AG04449 (cell line): ENCODE measurements around the gene OR6S1.
"Not testable (repeated sequence)": the region's sequence is repeated elsewhere in the genome, so short reads cannot be mapped to it uniquely, and the experiment has no call there.

Experiments
- CTCF ChIA-PET: fragments of 350-600 bp; formaldehyde crosslinking; extraction: SDS; loops from one replicate; lab custom pipeline; 2021; ENCODE audit warnings: antibody characterized with exemption; lab: Yijun Ruan, JAX
- POLR2A ChIA-PET: fragments of 400-600, 350-600 bp; formaldehyde crosslinking; extraction: SDS; loops from one replicate; lab custom pipeline; 2020; ENCODE audit warnings: antibody characterized with exemption, inconsistent platforms; lab: Yijun Ruan, JAX
- DNase-seq: peaks from one replicate; pipeline ENCODE4 v3.0.0-alpha.2; 2010; ENCODE audit warnings: low read depth, low spot score
- H3K4me3 ChIP-seq: 2 replicates; pipeline ENCODE4 v1.5.1; 2011; ENCODE audit warnings: low read depth, mild to moderate bottlenecking, control low read depth, low read length
- TF ChIP-seq, protein P1 (sequence below): IDR thresholded peaks from one replicate; pipeline ENCODE4 v1.5.1; 2011; ENCODE audit warnings: mild to moderate bottlenecking, moderate library complexity, low read length, control low read depth, inconsistent platforms; ENCODE audit not compliant: insufficient read depth; ENCODE audit errors: missing control alignments

OR6S1 gene

DNA sequence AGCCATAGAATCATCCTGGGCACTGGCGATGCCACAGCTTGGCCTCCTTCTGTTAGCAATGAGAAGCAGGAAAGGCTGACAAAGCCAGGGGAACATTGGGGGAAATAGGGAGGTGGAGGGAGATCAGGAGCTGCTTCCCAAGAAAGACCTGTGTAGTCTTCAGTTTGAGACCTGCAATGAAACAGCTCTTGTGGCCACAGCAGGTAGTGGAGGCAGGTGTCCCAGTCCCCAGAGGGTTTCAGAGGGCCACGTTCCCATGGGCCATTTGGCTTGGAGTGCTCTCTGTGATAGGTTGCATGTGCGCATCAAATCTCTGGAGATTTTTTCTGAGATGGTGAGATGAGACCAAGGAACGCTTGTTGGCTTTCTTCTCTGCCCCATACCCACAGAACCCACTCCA is 14.4 kb upstream of the OR6S1 start:
- CTCF ChIA-PET: interaction anchor here (1.2 kb wide), 1 partner anchor 35 kb away, joined by 3 read pairs; no protein-coding TSS in a partner anchor

DNA sequence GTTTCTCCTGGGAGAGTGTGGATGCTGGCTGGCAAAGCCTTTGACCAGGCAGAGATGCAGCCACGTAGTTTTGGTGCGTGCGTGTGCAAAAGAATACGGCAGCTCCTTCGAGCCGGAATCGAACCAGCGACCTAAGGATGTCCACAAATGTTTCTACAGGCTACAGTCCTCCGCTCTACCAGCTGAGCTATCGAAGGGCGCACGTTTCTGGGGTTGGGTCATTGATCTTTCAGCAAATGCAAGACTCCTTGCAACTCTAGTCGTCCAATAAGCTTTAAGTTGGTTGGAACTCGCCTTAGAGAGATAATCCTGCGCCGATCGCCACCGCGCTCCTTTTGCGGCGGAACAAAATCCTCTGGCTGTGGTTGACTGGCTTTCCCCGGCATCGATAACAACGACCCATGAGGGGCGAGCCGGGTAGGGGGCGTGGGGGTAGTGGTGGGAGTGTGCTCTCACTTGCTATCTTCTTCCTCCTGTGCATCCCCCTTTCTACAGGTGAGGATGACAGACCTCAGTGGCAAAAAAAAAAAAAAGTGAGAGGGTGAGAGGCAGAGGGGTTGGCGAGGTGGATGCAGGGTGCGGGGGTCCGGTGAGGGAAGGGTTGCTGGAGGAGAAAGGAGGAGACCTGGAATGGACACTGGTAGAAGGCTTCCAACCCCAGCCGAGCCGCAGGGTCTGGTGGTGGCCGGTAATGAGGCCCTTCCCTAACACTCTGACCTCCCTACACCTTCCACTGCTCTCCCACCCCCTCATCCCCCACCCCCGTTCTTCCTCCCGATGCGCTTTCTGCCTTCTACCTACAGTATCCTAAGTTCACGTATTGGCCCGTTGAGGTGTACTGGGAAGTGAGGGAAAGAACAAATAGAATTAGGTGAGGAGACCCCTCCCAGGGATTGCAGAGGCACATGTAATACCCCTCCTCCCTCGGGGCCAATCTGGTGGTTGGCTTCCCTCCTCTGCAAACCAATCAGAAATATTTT is 11.8 kb upstream of the OR6S1 start:
- peak overlapping the region; percentile 34 for H3K4me3 ChIP-seq
- CTCF ChIA-PET: no interaction called here

More for the DNA sequence above, 14.4 kb upstream of the OR6S1 start:
- H3K4me3 ChIP-seq: no peak overlapping the region
- POLR2A ChIA-PET: no interaction called here
- no peak for DNase-seq
- TF ChIP-seq, protein P1, sequence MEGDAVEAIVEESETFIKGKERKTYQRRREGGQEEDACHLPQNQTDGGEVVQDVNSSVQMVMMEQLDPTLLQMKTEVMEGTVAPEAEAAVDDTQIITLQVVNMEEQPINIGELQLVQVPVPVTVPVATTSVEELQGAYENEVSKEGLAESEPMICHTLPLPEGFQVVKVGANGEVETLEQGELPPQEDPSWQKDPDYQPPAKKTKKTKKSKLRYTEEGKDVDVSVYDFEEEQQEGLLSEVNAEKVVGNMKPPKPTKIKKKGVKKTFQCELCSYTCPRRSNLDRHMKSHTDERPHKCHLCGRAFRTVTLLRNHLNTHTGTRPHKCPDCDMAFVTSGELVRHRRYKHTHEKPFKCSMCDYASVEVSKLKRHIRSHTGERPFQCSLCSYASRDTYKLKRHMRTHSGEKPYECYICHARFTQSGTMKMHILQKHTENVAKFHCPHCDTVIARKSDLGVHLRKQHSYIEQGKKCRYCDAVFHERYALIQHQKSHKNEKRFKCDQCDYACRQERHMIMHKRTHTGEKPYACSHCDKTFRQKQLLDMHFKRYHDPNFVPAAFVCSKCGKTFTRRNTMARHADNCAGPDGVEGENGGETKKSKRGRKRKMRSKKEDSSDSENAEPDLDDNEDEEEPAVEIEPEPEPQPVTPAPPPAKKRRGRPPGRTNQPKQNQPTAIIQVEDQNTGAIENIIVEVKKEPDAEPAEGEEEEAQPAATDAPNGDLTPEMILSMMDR: no peak

DNA sequence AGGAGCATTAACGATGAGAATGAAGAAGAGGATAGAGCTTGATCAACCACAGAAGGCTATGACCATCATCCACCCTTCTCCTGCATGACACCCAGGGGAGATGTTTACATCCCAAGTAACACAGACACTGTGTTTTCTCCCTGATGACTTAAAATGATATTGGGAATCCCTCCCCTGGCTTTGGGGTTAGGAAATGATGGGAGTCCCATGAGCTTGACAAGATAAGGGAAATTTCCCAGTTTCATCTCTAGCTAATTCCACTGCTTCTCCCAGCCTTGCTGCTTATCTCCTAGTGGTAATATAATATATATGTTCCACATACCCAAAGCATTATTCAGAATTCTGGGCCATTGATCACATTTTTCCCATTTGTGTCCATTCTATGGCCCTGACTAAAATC is 4.0 kb upstream of the OR6S1 start:
- CTCF ChIA-PET: no interaction called here
- no peak for DNase-seq
- TF ChIP-seq, protein P1: no peak
- no peak overlapping the region for H3K4me3 ChIP-seq
- POLR2A ChIA-PET: no interaction called here

More for the DNA sequence above, 11.8 kb upstream of the OR6S1 start:
- POLR2A ChIA-PET: interaction anchor here (0.6 kb wide), 1 partner anchor 834 kb away, joined by 5 read pairs; no protein-coding TSS in a partner anchor
- no peak for DNase-seq
- TF ChIP-seq, protein P1: no peak

DNA sequence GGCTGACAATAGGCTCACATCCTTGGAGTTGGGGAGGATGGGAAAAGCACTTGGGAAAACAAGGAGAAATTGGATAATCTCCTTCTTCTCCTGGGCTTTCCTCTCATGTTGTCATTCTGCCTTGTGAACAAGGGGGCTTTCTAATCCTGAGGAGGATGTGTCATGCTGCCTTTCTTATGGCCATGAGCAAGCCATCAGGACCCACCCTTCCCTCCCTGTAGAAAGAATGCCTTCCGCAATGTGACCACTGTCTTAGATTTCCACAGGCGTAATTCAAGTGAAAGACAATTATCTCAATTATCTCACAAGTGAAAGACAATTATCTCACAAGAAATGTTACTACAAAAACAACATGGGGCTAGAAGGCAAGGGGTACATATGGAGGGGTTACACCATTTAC is 3.0 kb upstream of the OR6S1 start:
- CTCF ChIA-PET: no interaction called here

DNA sequence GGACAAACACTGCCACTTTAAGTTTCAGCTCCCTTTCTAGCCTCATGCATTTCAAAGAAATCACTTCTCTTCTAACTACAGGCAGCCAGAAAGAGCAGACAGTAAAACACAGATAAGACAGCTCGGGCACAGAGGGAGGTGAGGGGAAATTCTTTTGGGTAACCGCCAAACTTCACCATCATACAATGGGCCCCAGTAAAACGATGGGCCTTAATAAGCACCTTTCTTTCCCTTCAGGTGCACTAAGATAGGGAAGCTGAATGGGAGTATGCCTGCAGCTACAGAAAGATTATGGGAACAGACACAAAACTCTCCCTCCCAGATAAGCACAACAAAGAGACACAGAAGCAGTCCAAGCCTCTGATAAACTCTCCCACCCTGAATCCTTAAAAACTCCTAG is 1.3 kb upstream of the OR6S1 start:
- CTCF ChIA-PET, POLR2A ChIA-PET: not testable (repeated sequence)

More for the DNA sequence above, 3.0 kb upstream of the OR6S1 start:
- TF ChIP-seq, protein P1: no peak
- H3K4me3 ChIP-seq: no peak overlapping the region
- DNase-seq: no peak
- POLR2A ChIA-PET: no interaction called here

DNA sequence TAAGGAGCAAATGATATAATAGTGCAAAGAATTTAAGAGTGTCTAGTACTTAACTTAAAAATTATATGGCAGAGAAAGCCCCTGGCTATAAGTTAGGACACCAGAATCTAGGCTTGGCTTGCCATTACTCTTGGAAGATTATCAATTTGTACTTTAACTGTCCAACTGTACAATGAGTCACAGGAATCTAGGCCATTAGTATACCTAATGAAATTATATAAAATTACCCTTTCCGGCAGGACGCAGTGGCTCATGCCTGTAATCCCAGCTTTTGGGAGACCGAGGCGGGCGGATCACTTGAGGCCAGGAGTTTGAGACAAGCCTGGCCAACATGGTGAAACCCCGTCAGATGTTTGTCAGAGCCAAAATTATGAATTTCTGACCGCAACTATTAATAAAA is 691 bp upstream of the OR6S1 start:
- no peak overlapping the region for H3K4me3 ChIP-seq
- TF ChIP-seq, protein P1: no peak
- POLR2A ChIA-PET: no interaction called here
- CTCF ChIA-PET: no interaction called here
- no peak for DNase-seq

More for the DNA sequence above, 1.3 kb upstream of the OR6S1 start:
- not testable (repeated sequence) for DNase-seq, H3K4me3 ChIP-seq
